A673 (cell line): ENCODE measurements around the gene ROBO3. TPM values are rescaled to one million over a fixed set of nuclear protein-coding genes. Genes with fewer than 3 reads are reported as not detected.

ENCODE experiments used
- BruUV-seq: library from RNA; stranded (reverse); fragments of 400-500 nt; replicated peaks from 2 replicates; lab custom pipeline; 2021; lab: Mats Ljungman, UMichigan
- CTCF ChIA-PET: fragments of 300-600 bp; sonication (Branson Sonifier 250); formaldehyde crosslinking; loops from one replicate; lab custom pipeline; 2022; ENCODE audit warnings: antibody characterized with exemption; lab: Charles Lee
- POLR2A ChIA-PET: fragments of 300-600 bp; sonication (Branson Sonifier 250); formaldehyde crosslinking; loops from one replicate; lab custom pipeline; 2022; ENCODE audit warnings: antibody characterized with exemption; ENCODE audit not compliant: low non-redundant PET; lab: Charles Lee
- DNase-seq: peaks from one replicate; pipeline ENCODE4 v3.0.0-alpha.2; 2015; ENCODE audit warnings: low spot score
- H3K27ac ChIP-seq: fragments of 200-600 bp; sonication (generic); 2 replicates; pipeline ENCODE4 v1.5.1; 2016; ENCODE audit warnings: mixed run types, low read depth, mild to moderate bottlenecking, mixed read lengths, antibody characterized with exemption, low read length; ENCODE audit not compliant: poor library complexity, severe bottlenecking
- H3K27me3 ChIP-seq: fragments of 200-600 bp; sonication (generic); replicated peaks from 2 replicates; pipeline ENCODE4 v1.6.1; 2017; ENCODE audit warnings: mixed run types, low read depth, mild to moderate bottlenecking, mixed read lengths, antibody characterized with exemption, low read length; ENCODE audit not compliant: insufficient read depth, poor library complexity
- H3K36me3 ChIP-seq: fragments of 200-600 bp; sonication (generic); 2 replicates; pipeline ENCODE4 v1.6.1; 2016; ENCODE audit warnings: mixed run types, mild to moderate bottlenecking, mixed read lengths, antibody characterized with exemption, low read length; ENCODE audit not compliant: insufficient read depth, poor library complexity, severe bottlenecking
- H3K4me1 ChIP-seq: fragments of 200-600 bp; sonication (generic); 2 replicates; pipeline ENCODE4 v1.6.1; 2017; ENCODE audit warnings: mixed run types, mild to moderate bottlenecking, mixed read lengths, antibody characterized with exemption, low read length; ENCODE audit not compliant: insufficient read depth, poor library complexity, severe bottlenecking
- H3K4me3 ChIP-seq: fragments of 200-600 bp; sonication (generic); 2 replicates; pipeline ENCODE4 v1.5.1; 2016; ENCODE audit warnings: low read depth, mixed run types, mild to moderate bottlenecking, mixed read lengths, low read length; ENCODE audit not compliant: poor library complexity, severe bottlenecking
- H3K9me3 ChIP-seq: fragments of 200-600 bp; sonication (generic); 2 replicates; pipeline ENCODE4 v1.6.1; 2016; ENCODE audit warnings: mixed run types, low read depth, mild to moderate bottlenecking, mixed read lengths, antibody characterized with exemption, low read length; ENCODE audit not compliant: poor library complexity, severe bottlenecking
- CTCF ChIP-seq: fragments of 300-800, 200-600 bp; sonication (generic); conservative IDR thresholded peaks from 2 replicates; pipeline ENCODE4 v1.5.1; 2017; ENCODE audit warnings: low read depth, mild to moderate bottlenecking, antibody characterized with exemption, low read length, moderate library complexity, mixed read lengths
- EZH2 ChIP-seq: fragments of 200-600 bp; sonication (generic); IDR thresholded peaks from 2 replicates; pipeline ENCODE4 v1.6.1; 2017; ENCODE audit warnings: borderline replicate concordance, low read depth, mild to moderate bottlenecking, mixed read lengths, antibody characterized with exemption, low read length; ENCODE audit not compliant: poor library complexity, severe bottlenecking
- intact Hi-C: fragments of 100-400 bp; cut with micrococcal nuclease; formaldehyde crosslinking; loops from one replicate; pipeline ENCODE4 v1.10.0; 2022; ENCODE audit not compliant: unreplicated experiment
- total RNA-seq: library from RNA; stranded (reverse); gene quantifications from 2 replicates; pipeline ENCODE4 v1.2.3, GENCODE V29; 2021

Gene ROBO3
- total RNA-seq, 1 experiment from 2014 or later = 2.3 TPM

- peaks cover 94% of the 10 kb centered on the region for H3K27me3 ChIP-seq
- H3K36me3 ChIP-seq = no peaks in the 10 kb centered on the region
- DNase-seq = no peak
- TF ChIP-seq EZH2 = no peak
- no peak for TF ChIP-seq CTCF
- intact Hi-C loops = no loop called here
- no peak overlapping the region for H3K27ac ChIP-seq
- BruUV-seq = no TSS peak
- no peaks in the 10 kb centered on the region for H3K9me3 ChIP-seq
- ChIA-PET CTCF (no interaction called here), POLR2A (no interaction called here)
- H3K4me3 ChIP-seq = no peak overlapping the region
- peaks cover 20% of the 10 kb centered on the region for H3K4me1 ChIP-seq
These were observed 20.6 kb upstream of the ROBO3 start for GRCh38 chr11:124844664-124845079.

GRCh38 chr11:124846070-124846673, 19.1 kb upstream of the ROBO3 start:
- Histone ChIP-seq H3K27ac (no peak overlapping the region), H3K27me3 (peaks cover 94% of the 10 kb centered on the region), H3K4me1 (peaks cover 20% of the 10 kb centered on the region), H3K36me3 (no peaks in the 10 kb centered on the region), H3K4me3 (no peak overlapping the region), H3K9me3 (no peaks in the 10 kb centered on the region)
- ChIA-PET CTCF (no interaction called here), POLR2A (no interaction called here)
- BruUV-seq = no TSS peak
- DNase-seq = no peak
- intact Hi-C loops = no loop called here
- no peak for TF ChIP-seq CTCF
- TF ChIP-seq EZH2 = no peak

- TF ChIP-seq EZH2 = no peak
- no peak for TF ChIP-seq CTCF
These were observed 6.1 kb upstream of the ROBO3 start for GRCh38 chr11:124859171-124859570.

More at GRCh38 chr11:124859171-124859570, 6.1 kb upstream of the ROBO3 start:
- CTCF ChIA-PET = no interaction called here
- BruUV-seq = no TSS peak
- POLR2A ChIA-PET = no interaction called here
- H3K4me1 ChIP-seq = no peaks in the 10 kb centered on the region
- no peak overlapping the region for H3K4me3 ChIP-seq
- no peaks in the 10 kb centered on the region for H3K9me3 ChIP-seq
- no peak for DNase-seq
- H3K27ac ChIP-seq = no peak overlapping the region
- no peaks in the 10 kb centered on the region for H3K36me3 ChIP-seq
- intact Hi-C loops = no loop called here
- H3K27me3 ChIP-seq = peaks cover 34% of the 10 kb centered on the region
